ENCODE results near the gene FBRSL1.

DNA sequence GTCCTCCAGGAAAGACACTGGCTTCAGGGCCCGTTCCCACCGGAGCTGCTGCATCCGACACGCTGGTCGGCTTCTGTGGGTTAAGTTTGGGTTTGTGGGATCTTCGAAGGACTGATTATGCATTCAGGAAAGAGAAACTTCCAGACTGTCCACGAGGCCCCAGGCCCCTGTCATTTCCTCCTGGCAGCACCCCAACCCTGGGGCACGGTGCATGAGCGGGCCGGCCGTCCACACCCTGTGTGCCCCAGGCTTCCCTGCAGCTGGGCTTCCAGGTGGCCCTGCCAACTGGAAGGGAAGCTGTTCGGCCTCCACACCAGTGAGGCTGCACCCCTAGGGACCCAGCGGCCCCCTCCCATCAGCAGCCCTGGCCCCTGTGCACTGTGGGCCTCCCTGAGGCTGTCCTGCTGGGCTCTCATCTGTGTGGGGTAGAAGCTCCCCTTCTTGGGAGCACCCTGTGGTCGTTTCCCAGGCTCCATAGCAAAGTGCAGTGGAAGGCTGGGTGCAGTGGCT is 9.3 kb upstream of the FBRSL1 start:
- TF ChIP-seq, protein P1, sequence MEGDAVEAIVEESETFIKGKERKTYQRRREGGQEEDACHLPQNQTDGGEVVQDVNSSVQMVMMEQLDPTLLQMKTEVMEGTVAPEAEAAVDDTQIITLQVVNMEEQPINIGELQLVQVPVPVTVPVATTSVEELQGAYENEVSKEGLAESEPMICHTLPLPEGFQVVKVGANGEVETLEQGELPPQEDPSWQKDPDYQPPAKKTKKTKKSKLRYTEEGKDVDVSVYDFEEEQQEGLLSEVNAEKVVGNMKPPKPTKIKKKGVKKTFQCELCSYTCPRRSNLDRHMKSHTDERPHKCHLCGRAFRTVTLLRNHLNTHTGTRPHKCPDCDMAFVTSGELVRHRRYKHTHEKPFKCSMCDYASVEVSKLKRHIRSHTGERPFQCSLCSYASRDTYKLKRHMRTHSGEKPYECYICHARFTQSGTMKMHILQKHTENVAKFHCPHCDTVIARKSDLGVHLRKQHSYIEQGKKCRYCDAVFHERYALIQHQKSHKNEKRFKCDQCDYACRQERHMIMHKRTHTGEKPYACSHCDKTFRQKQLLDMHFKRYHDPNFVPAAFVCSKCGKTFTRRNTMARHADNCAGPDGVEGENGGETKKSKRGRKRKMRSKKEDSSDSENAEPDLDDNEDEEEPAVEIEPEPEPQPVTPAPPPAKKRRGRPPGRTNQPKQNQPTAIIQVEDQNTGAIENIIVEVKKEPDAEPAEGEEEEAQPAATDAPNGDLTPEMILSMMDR (IDR thresholded peaks at IDR 0.05; ENCODE audit: low read length): no peak
- TF ChIP-seq EZH2phosphoT487 (IDR thresholded peaks at IDR 0.05; ENCODE audit: low read length): no peak
